Liver (tissue), 9 donors: ENCODE results near the gene ORC6. TPM values are rescaled to one million over a fixed set of nuclear protein-coding genes. Genes with fewer than 3 reads are reported as not detected.

Experiments
- DNase-seq: peaks from one replicate; pipeline ENCODE4 v3.0.0-alpha.2; 2017; ENCODE audit warnings: low spot score
- H3K27ac ChIP-seq, 2 donors: one replicate each; pipeline ENCODE4 v1.7.0; 2013; ENCODE audit warnings: inconsistent platforms in 2 of 2, low read length in 2 of 2, control low read depth in 1 of 2, low read depth in 1 of 2, mild to moderate bottlenecking in 1 of 2
- H3K27me3 ChIP-seq, 4 donors: one replicate each; pipeline versions ENCODE4 v1.6.1 to v1.7.0; 2013; ENCODE audit warnings: low read length in 3 of 4, inconsistent platforms in 1 of 4, mild to moderate bottlenecking in 1 of 4, moderate library complexity in 1 of 4; ENCODE audit not compliant: control insufficient read depth in 4 of 4, insufficient read depth in 4 of 4
- H3K36me3 ChIP-seq, 4 donors: one replicate each; pipeline versions ENCODE4 v1.6.1 to v1.7.0; 2013; ENCODE audit warnings: low read length in 3 of 4, mild to moderate bottlenecking in 3 of 4, low read depth in 1 of 4, moderate library complexity in 1 of 4; ENCODE audit not compliant: control insufficient read depth in 4 of 4, insufficient read depth in 3 of 4
- H3K4me1 ChIP-seq, 4 donors: one replicate each; pipeline versions ENCODE4 v1.6.1 to v1.7.0; 2013; ENCODE audit warnings: low read length in 3 of 4, mild to moderate bottlenecking in 3 of 4, moderate library complexity in 1 of 4; ENCODE audit not compliant: control insufficient read depth in 4 of 4, insufficient read depth in 4 of 4
- H3K4me3 ChIP-seq, 3 donors: one replicate each; pipeline versions ENCODE4 v1.6.1 to v1.7.0; 2013; ENCODE audit warnings: low read length in 3 of 3, control low read depth in 1 of 3, low read depth in 1 of 3, mild to moderate bottlenecking in 1 of 3
- H3K9ac ChIP-seq, 2 donors: one replicate each; pipeline ENCODE4 v1.7.0; 2013; ENCODE audit warnings: low read length in 2 of 2, mild to moderate bottlenecking in 2 of 2, moderate library complexity in 2 of 2, control low read depth in 1 of 2, low read depth in 1 of 2
- H3K9me3 ChIP-seq, 4 donors: one replicate each; pipeline versions ENCODE4 v1.6.1 to v1.7.0; 2013; ENCODE audit warnings: low read length in 3 of 4; ENCODE audit not compliant: control insufficient read depth in 4 of 4
- EGR1 ChIP-seq, 2 donors: IDR thresholded peaks; 2 replicates each; pipeline ENCODE4 v1.6.1; 2016 to 2018; ENCODE audit warnings: antibody characterized with exemption in 2 of 2, low read depth in 2 of 2
- FOXA1 ChIP-seq: IDR thresholded peaks from 2 replicates; pipeline ENCODE4 v1.6.1; 2016; ENCODE audit warnings: antibody characterized with exemption
- FOXA2 ChIP-seq: IDR thresholded peaks from 2 replicates; pipeline ENCODE4 v1.6.1; 2016; ENCODE audit warnings: antibody characterized with exemption
- GABPA ChIP-seq, 2 donors: IDR thresholded peaks in 1 of 2; conservative IDR thresholded peaks in 1 of 2; 2 replicates each; pipeline ENCODE4 v1.6.1; 2016; ENCODE audit warnings: antibody characterized with exemption in 2 of 2, mild to moderate bottlenecking in 1 of 2, moderate library complexity in 1 of 2
- HNF4A ChIP-seq, 2 donors: conservative IDR thresholded peaks; 2 replicates each; pipeline ENCODE4 v1.6.1; 2016; ENCODE audit warnings: antibody characterized with exemption in 2 of 2, mild to moderate bottlenecking in 2 of 2
- HNF4G ChIP-seq: IDR thresholded peaks from 2 replicates; pipeline ENCODE4 v1.6.1; 2016; ENCODE audit warnings: antibody characterized with exemption
- JUND ChIP-seq, 2 donors: IDR thresholded peaks; 2 replicates each; pipeline ENCODE4 v1.6.1; 2016; ENCODE audit warnings: antibody characterized with exemption in 2 of 2
- NR2F2 ChIP-seq: IDR thresholded peaks from 2 replicates; pipeline ENCODE4 v1.6.1; 2016; ENCODE audit warnings: antibody characterized with exemption
- RAD21 ChIP-seq, 2 donors: IDR thresholded peaks; 2 replicates each; pipeline ENCODE4 v1.6.1; 2016; ENCODE audit warnings: antibody characterized with exemption in 2 of 2, mild to moderate bottlenecking in 2 of 2
- RXRA ChIP-seq, 2 donors: IDR thresholded peaks; 2 replicates each; pipeline ENCODE4 v1.6.1; 2017 to 2018; ENCODE audit warnings: antibody characterized with exemption in 2 of 2, mild to moderate bottlenecking in 1 of 2
- SP1 ChIP-seq: IDR thresholded peaks from 2 replicates; pipeline ENCODE4 v1.6.1; 2018; ENCODE audit warnings: antibody characterized with exemption, mild to moderate bottlenecking
- TAF1 ChIP-seq: conservative IDR thresholded peaks from 2 replicates; pipeline ENCODE4 v1.6.1; 2016; ENCODE audit warnings: antibody characterized with exemption, mild to moderate bottlenecking
- YY1 ChIP-seq: IDR thresholded peaks from 2 replicates; pipeline ENCODE4 v1.6.1; 2016; ENCODE audit warnings: antibody characterized with exemption, mild to moderate bottlenecking
- WGBS: extraction: QIAGEN DNeasy Blood & Tissue Kit; methylation state at CpG from one replicate; pipeline ENCODE4 v1.1.7; 2013; 5-methylcytosine and 5-hydroxymethylcytosine counted together
- polyA plus RNA-seq, 2 donors: library from polyadenylated mRNA; stranded (reverse) in 1 of 2; unstranded in 1 of 2; fragments of 200-250 nt in 1 of 2; fragments of >200 nt in 1 of 2; fragmentation: Nextera tagmentation in 1 of 2; extraction: Ambion mirVana in 1 of 2; gene quantifications; one replicate each; pipeline versions ENCODE4 v1.2.1 to v1.2.3, GENCODE V29; 2013 to 2015
- total RNA-seq, 2 donors: library from RNA; depleted of rRNA; stranded (reverse); fragments of >200 nt; gene quantifications; one replicate each; pipeline ENCODE4 v1.2.3, GENCODE V29; 2014
- TF ChIP-seq, protein P1 (sequence below): IDR thresholded peaks from 2 replicates; pipeline ENCODE4 v1.6.1; 2016; ENCODE audit warnings: antibody characterized with exemption
- TF ChIP-seq, protein P2 (sequence below): IDR thresholded peaks from 2 replicates; pipeline ENCODE4 v1.6.1; 2016; ENCODE audit warnings: antibody characterized with exemption
- TF ChIP-seq, protein P3 (sequence below): fragments of 150-350 bp; IDR thresholded peaks from 2 replicates; pipeline ENCODE4 v1.5.1; 2017; ENCODE audit warnings: improper control_type of control experiment, low read depth, low read length; ENCODE audit not compliant: missing input control
- TF ChIP-seq, protein P4 (sequence below): IDR thresholded peaks from 2 replicates; pipeline ENCODE4 v1.6.1; 2016; ENCODE audit warnings: antibody characterized with exemption
- TF ChIP-seq, protein P5 (sequence below): IDR thresholded peaks from 2 replicates; pipeline ENCODE4 v1.6.1; 2016; ENCODE audit warnings: antibody characterized with exemption, mild to moderate bottlenecking
- donor health status: healthy.
- donor health status: healthy.
- donor health status: healthy.
- donor health status: healthy.
- donor health status: healthy.

Gene ORC6
- total and polyA plus RNA-seq, 4 donors, result 0.56 to 16.8 (median 0.98) TPM

DNA sequence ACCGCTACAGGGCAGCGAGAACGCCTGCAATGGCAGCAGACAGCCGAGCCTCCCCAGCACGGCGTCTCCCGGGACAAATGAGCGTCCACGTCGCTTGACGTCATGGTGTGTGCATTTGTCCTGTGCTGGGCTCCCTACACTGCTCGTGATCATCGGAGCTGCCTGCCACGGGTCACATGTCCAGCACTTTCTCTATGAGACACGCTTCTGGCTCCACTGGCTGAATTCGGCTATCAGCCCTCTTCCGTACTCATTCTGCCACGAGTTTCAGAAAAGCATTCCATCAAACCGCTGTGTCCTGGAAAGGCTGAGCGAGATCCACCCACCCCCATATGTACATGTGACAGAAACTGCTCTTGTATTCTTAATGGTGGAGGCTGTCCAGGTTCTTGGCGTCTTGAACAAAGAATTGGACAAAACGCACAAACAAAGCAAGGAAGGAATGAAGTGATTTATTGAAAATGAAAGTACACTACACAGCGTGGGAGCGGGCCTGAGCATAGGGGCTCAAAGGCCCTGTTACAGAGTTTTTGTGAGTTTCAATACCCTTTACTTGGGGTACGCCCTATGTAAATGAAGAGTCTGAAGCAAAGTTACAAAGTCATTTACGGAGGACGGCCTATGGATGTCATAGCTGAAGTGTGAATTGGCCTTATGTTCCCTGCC, 39.7 kb upstream of the ORC6 start:
- H3K9ac ChIP-seq, result no peak overlapping the region
- no peak overlapping the region for H3K4me3 ChIP-seq
- H3K27me3 ChIP-seq, result no peaks in the 10 kb centered on the region
- DNase-seq, result no peak
- no peak overlapping the region for H3K27ac ChIP-seq
- 94% methylated on average over 27 of the region's 27 CpGs for WGBS
- TF ChIP-seq TAF1, result no peak
- no peak for TF ChIP-seq RXRA (IDR thresholded peaks at IDR 0.05)
- no peak for TF ChIP-seq EGR1 (IDR thresholded peaks at IDR 0.05; ENCODE audit: low read depth in 2 of 2)
- TF ChIP-seq, protein P1, sequence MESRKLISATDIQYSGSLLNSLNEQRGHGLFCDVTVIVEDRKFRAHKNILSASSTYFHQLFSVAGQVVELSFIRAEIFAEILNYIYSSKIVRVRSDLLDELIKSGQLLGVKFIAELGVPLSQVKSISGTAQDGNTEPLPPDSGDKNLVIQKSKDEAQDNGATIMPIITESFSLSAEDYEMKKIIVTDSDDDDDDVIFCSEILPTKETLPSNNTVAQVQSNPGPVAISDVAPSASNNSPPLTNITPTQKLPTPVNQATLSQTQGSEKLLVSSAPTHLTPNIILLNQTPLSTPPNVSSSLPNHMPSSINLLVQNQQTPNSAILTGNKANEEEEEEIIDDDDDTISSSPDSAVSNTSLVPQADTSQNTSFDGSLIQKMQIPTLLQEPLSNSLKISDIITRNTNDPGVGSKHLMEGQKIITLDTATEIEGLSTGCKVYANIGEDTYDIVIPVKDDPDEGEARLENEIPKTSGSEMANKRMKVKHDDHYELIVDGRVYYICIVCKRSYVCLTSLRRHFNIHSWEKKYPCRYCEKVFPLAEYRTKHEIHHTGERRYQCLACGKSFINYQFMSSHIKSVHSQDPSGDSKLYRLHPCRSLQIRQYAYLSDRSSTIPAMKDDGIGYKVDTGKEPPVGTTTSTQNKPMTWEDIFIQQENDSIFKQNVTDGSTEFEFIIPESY, result no peak
- TF ChIP-seq FOXA2, result no peak
- TF ChIP-seq HNF4G, result no peak
- TF ChIP-seq HNF4A (conservative IDR thresholded peaks at IDR 0.05), result no peak
- TF ChIP-seq, protein P2, sequence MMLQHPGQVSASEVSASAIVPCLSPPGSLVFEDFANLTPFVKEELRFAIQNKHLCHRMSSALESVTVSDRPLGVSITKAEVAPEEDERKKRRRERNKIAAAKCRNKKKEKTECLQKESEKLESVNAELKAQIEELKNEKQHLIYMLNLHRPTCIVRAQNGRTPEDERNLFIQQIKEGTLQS, result no peak
- H3K4me1 ChIP-seq, result no peaks in the 10 kb centered on the region
- H3K9me3 ChIP-seq, result no peaks in the 10 kb centered on the region
- H3K36me3 ChIP-seq, result no peaks in the 10 kb centered on the region

DNA sequence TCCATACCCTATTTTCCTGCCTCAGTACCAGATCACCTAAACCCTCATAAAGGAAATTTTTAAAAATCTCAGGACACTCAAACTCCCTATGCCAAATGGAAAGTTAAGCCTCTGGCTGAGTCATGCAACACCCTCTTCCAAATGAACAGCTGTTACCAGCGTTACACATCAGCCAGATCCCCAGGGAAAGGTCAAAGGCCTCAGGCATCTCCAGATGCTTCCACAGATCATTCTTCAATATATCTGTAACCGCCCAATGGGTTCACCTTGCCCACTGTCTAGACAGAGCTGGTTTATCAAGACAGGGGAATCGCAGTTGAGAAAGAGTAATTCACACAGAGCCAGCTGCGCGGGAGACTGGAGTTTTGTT, 39.2 kb upstream of the ORC6 start:
- no peaks in the 10 kb centered on the region for H3K36me3 ChIP-seq
- WGBS, result 93% methylated on average over 5 of the region's 5 CpGs
- H3K9ac ChIP-seq, result no peak overlapping the region
- H3K4me1 ChIP-seq, result no peaks in the 10 kb centered on the region
- TF ChIP-seq RXRA (IDR thresholded peaks at IDR 0.05) (no peak), GABPA (IDR thresholded peaks at IDR 0.05 in 1 of 2, conservative IDR thresholded peaks at IDR 0.05 in 1 of 2) (no peak), SP1 (no peak), TAF1 (no peak), JUND (IDR thresholded peaks at IDR 0.05) (no peak), YY1 (no peak), HNF4A (conservative IDR thresholded peaks at IDR 0.05) (no peak), RAD21 (IDR thresholded peaks at IDR 0.05) (no peak), FOXA2 (no peak), FOXA1 (no peak), NR2F2 (no peak), HNF4G (no peak), EGR1 (IDR thresholded peaks at IDR 0.05; ENCODE audit: low read depth in 2 of 2) (no peak)
- TF ChIP-seq, protein P1, result no peak
- TF ChIP-seq, protein P3, sequence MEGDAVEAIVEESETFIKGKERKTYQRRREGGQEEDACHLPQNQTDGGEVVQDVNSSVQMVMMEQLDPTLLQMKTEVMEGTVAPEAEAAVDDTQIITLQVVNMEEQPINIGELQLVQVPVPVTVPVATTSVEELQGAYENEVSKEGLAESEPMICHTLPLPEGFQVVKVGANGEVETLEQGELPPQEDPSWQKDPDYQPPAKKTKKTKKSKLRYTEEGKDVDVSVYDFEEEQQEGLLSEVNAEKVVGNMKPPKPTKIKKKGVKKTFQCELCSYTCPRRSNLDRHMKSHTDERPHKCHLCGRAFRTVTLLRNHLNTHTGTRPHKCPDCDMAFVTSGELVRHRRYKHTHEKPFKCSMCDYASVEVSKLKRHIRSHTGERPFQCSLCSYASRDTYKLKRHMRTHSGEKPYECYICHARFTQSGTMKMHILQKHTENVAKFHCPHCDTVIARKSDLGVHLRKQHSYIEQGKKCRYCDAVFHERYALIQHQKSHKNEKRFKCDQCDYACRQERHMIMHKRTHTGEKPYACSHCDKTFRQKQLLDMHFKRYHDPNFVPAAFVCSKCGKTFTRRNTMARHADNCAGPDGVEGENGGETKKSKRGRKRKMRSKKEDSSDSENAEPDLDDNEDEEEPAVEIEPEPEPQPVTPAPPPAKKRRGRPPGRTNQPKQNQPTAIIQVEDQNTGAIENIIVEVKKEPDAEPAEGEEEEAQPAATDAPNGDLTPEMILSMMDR, result no peak
- TF ChIP-seq, protein P4, sequence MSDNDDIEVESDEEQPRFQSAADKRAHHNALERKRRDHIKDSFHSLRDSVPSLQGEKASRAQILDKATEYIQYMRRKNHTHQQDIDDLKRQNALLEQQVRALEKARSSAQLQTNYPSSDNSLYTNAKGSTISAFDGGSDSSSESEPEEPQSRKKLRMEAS, result no peak
- TF ChIP-seq, protein P2, result no peak
- TF ChIP-seq, protein P5, sequence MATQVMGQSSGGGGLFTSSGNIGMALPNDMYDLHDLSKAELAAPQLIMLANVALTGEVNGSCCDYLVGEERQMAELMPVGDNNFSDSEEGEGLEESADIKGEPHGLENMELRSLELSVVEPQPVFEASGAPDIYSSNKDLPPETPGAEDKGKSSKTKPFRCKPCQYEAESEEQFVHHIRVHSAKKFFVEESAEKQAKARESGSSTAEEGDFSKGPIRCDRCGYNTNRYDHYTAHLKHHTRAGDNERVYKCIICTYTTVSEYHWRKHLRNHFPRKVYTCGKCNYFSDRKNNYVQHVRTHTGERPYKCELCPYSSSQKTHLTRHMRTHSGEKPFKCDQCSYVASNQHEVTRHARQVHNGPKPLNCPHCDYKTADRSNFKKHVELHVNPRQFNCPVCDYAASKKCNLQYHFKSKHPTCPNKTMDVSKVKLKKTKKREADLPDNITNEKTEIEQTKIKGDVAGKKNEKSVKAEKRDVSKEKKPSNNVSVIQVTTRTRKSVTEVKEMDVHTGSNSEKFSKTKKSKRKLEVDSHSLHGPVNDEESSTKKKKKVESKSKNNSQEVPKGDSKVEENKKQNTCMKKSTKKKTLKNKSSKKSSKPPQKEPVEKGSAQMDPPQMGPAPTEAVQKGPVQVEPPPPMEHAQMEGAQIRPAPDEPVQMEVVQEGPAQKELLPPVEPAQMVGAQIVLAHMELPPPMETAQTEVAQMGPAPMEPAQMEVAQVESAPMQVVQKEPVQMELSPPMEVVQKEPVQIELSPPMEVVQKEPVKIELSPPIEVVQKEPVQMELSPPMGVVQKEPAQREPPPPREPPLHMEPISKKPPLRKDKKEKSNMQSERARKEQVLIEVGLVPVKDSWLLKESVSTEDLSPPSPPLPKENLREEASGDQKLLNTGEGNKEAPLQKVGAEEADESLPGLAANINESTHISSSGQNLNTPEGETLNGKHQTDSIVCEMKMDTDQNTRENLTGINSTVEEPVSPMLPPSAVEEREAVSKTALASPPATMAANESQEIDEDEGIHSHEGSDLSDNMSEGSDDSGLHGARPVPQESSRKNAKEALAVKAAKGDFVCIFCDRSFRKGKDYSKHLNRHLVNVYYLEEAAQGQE, result no peak
- DNase-seq, result no peak
- H3K27me3 ChIP-seq, result no peaks in the 10 kb centered on the region
- no peaks in the 10 kb centered on the region for H3K9me3 ChIP-seq
- H3K27ac ChIP-seq, result no peak overlapping the region
- no peak overlapping the region for H3K4me3 ChIP-seq
